Fibroblast of lung (primary cell): ENCODE data around the gene PIK3R6. TPM values are rescaled to one million over a fixed set of nuclear protein-coding genes. Genes with fewer than 3 reads are reported as not detected.

Experiments used
- DNase-seq, 2 donors: peaks; one replicate each; pipeline versions ENCODE4 v3.0.0 to v3.0.0-alpha.2; 2010; ENCODE audit warnings: low read depth in 2 of 2
- H2AFZ ChIP-seq: 2 replicates; pipeline ENCODE4 v1.5.1; 2012; ENCODE audit warnings: low read length, control low read depth, inconsistent platforms
- H3K27ac ChIP-seq: 2 replicates; pipeline ENCODE4 v1.5.1; 2011; ENCODE audit warnings: low read length, control low read depth; ENCODE audit not compliant: insufficient read depth
- H3K27me3 ChIP-seq: 2 replicates; pipeline ENCODE4 v1.5.1; 2011; ENCODE audit warnings: mild to moderate bottlenecking, low read length; ENCODE audit not compliant: control insufficient read depth, insufficient read depth
- H3K36me3 ChIP-seq: 2 replicates; pipeline ENCODE4 v1.5.1; 2011; ENCODE audit warnings: low read length; ENCODE audit not compliant: control insufficient read depth, insufficient read depth
- H3K4me1 ChIP-seq: 2 replicates; pipeline ENCODE4 v1.5.1; 2011; ENCODE audit warnings: low read length; ENCODE audit not compliant: control insufficient read depth, insufficient read depth; ENCODE audit errors: extremely low read depth
- H3K4me2 ChIP-seq: 2 replicates; pipeline ENCODE4 v1.5.1; 2011; ENCODE audit warnings: low read length, control low read depth; ENCODE audit not compliant: insufficient read depth; ENCODE audit errors: extremely low read depth
- H3K4me3 ChIP-seq, 4 experiments: fragments of 200-600 bp in 1 of 4; sonication (generic) in 1 of 4; replicated peaks in 1 of 4; 2 replicates each; pipeline ENCODE4 v1.5.1; 2011 to 2016; ENCODE audit warnings: low read length in 4 of 4, low read depth in 3 of 4, mild to moderate bottlenecking in 3 of 4, control low read depth in 2 of 4, inconsistent platforms in 1 of 4, mixed read lengths in 1 of 4; ENCODE audit not compliant: insufficient read depth in 1 of 4; ENCODE audit errors: control extremely low read depth in 1 of 4
- H3K79me2 ChIP-seq: 2 replicates; pipeline ENCODE4 v1.5.1; 2012; ENCODE audit warnings: mild to moderate bottlenecking, low read length, inconsistent platforms; ENCODE audit not compliant: control insufficient read depth, insufficient read depth
- H3K9ac ChIP-seq: 2 replicates; pipeline ENCODE4 v1.5.1; 2011; ENCODE audit warnings: mild to moderate bottlenecking, low read length, control low read depth; ENCODE audit not compliant: insufficient read depth
- H3K9me3 ChIP-seq: 2 replicates; pipeline ENCODE4 v1.5.1; 2012; ENCODE audit warnings: low read depth, low read length; ENCODE audit not compliant: control insufficient read depth, insufficient read depth
- H4K20me1 ChIP-seq: 2 replicates; pipeline ENCODE4 v1.5.1; 2011; ENCODE audit warnings: low read length; ENCODE audit not compliant: control insufficient read depth, insufficient read depth; ENCODE audit errors: extremely low read depth
- CTCF ChIP-seq, 2 donors: IDR thresholded peaks in 1 of 2; conservative IDR thresholded peaks in 1 of 2; 1 replicate in 1 of 2; 2 replicates in 1 of 2; pipeline ENCODE4 v1.5.1; 2011 to 2012; ENCODE audit warnings: low read length in 2 of 2, control low read depth in 1 of 2, inconsistent platforms in 1 of 2, low read depth in 1 of 2, mild to moderate bottlenecking in 1 of 2
- EZH2 ChIP-seq: IDR thresholded peaks from 2 replicates; pipeline ENCODE4 v1.5.1; 2012; ENCODE audit warnings: low read length, control low read depth, mild to moderate bottlenecking; ENCODE audit errors: missing control alignments
- polyA plus RNA-seq, 2 donors: library from polyadenylated mRNA; depleted of rRNA in 1 of 2; stranded (reverse) in 1 of 2; unstranded in 1 of 2; fragments of >200 nt; gene quantifications; 2 replicates each; pipeline ENCODE4 v1.2.1, GENCODE V29; 2011 to 2012; ENCODE audit warnings: missing spikeins in 1 of 2
- total RNA-seq: library from RNA; depleted of rRNA; stranded (reverse); fragments of >200 nt; gene quantifications from 2 replicates; pipeline ENCODE4 v1.2.1, GENCODE V29; 2014

The PIK3R6 gene
- total and polyA plus RNA-seq, 2 donors (not counting 1 experiment from before 2014, with no cell fraction given), result 0.02 TPM; not detected in 1

DNA sequence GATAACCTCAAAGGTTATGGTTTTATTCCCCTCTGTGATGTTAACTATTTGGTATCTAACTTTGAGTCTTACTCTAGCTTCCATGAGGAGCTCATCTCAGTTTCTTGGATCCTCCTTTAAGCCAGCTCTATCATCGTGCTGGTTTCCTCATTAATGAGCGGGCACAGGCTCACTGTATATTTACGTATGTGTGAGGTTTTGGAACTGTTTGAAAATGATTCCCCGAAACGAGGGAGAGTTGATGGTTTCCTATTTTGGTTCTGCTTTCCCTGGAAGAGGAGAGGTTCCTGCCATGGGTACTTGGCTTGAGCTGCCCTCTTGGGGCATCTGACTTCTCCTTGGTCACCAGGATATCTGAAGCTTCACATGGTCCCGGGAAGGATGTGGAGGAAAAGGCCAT lies 32.7 kb upstream of the PIK3R6 start:
- Histone ChIP-seq H3K9ac (no peak overlapping the region), H4K20me1 (no peaks in the 10 kb centered on the region), H3K79me2 (no peaks in the 10 kb centered on the region), H3K27ac (no peak overlapping the region), H2AFZ (no peak overlapping the region), H3K4me3 (no peak overlapping the region), H3K36me3 (no peaks in the 10 kb centered on the region), H3K4me2 (no peak overlapping the region), H3K9me3 (no peaks in the 10 kb centered on the region), H3K27me3 (no peaks in the 10 kb centered on the region), H3K4me1 (no peaks in the 10 kb centered on the region)
- TF ChIP-seq EZH2 (no peak), CTCF (conservative IDR thresholded peaks at IDR 0.05 in 1 of 2, IDR thresholded peaks at IDR 0.05 in 1 of 2; ENCODE audit: low read depth in 1 of 2, low read length in 2 of 2) (no peak)
- no peak for DNase-seq

DNA sequence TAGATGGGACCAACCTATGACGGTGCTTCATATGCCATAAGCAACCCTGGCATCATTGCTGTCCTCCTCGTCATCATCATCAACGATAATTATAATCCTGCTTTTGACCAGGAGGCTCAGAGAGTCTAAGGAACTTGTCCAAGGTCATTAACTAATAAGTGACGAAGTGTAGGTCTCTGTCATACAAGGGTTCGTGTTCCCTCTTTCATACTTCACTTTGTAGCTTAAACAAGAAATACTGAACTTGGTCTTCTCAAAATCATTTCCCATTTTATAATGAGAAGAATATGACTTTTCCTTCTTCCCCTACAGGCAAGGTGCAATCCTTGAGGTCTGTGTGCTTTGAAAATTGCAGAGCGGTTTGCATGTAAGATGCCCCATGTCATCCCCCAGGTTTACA lies 31.2 kb upstream of the PIK3R6 start:
- Histone ChIP-seq H2AFZ (no peak overlapping the region), H3K4me1 (no peaks in the 10 kb centered on the region), H3K27me3 (no peaks in the 10 kb centered on the region), H3K27ac (no peak overlapping the region), H3K9me3 (no peaks in the 10 kb centered on the region), H4K20me1 (no peaks in the 10 kb centered on the region), H3K36me3 (no peaks in the 10 kb centered on the region), H3K9ac (no peak overlapping the region), H3K4me2 (no peak overlapping the region), H3K4me3 (no peak overlapping the region), H3K79me2 (no peaks in the 10 kb centered on the region)
- no peak for DNase-seq
- no peak for TF ChIP-seq CTCF (conservative IDR thresholded peaks at IDR 0.05 in 1 of 2, IDR thresholded peaks at IDR 0.05 in 1 of 2; ENCODE audit: low read depth in 1 of 2, low read length in 2 of 2)
- TF ChIP-seq EZH2, result no peak

DNA sequence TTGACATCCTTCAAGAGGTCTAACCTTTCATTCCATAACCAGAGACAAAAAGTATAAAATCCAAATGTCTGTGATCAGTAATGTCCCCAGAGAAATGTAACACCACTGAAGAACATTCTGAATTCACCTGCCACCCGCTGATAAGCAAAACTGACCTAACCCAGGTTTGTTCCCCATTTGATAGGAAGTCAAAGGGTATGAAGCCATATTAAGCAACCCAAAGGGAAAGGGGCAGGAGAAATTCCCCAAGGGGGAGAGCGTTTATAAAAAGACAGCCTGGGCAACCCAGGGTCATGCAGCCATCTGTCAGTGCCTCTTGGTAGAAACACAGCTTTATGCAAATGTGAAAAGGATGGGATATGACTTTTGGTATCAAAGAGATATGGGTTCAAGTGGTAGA lies 30.7 kb upstream of the PIK3R6 start:
- H3K4me3 ChIP-seq, result no peak overlapping the region
- H2AFZ ChIP-seq, result no peak overlapping the region
- no peaks in the 10 kb centered on the region for H3K79me2 ChIP-seq
- no peak for TF ChIP-seq CTCF (conservative IDR thresholded peaks at IDR 0.05 in 1 of 2, IDR thresholded peaks at IDR 0.05 in 1 of 2; ENCODE audit: low read depth in 1 of 2, low read length in 2 of 2)
- no peak for TF ChIP-seq EZH2
- no peaks in the 10 kb centered on the region for H3K4me1 ChIP-seq
- no peaks in the 10 kb centered on the region for H3K27me3 ChIP-seq
- no peaks in the 10 kb centered on the region for H3K9me3 ChIP-seq
- no peaks in the 10 kb centered on the region for H3K36me3 ChIP-seq
- DNase-seq, result no peak
- no peak overlapping the region for H3K27ac ChIP-seq
- no peak overlapping the region for H3K9ac ChIP-seq
- no peaks in the 10 kb centered on the region for H4K20me1 ChIP-seq
- no peak overlapping the region for H3K4me2 ChIP-seq
